AG09309 (cell line): ENCODE measurements around the gene ASB15.
"Not testable (repeated sequence)": the region's sequence is repeated elsewhere in the genome, so short reads cannot be mapped to it uniquely, and the experiment has no call there.

ENCODE experiments used
- DNase-seq: peaks from one replicate; pipeline ENCODE4 v3.0.0-alpha.2; 2010; ENCODE audit warnings: low read depth
- H3K4me3 ChIP-seq: 2 replicates; pipeline ENCODE4 v1.5.1; 2011; ENCODE audit warnings: mild to moderate bottlenecking, low read depth, low read length, moderate library complexity; ENCODE audit not compliant: control insufficient read depth
- TF ChIP-seq, protein P1 (sequence below): IDR thresholded peaks from 2 replicates; pipeline ENCODE4 v1.5.1; 2011; ENCODE audit warnings: mild to moderate bottlenecking, low read depth, low read length, inconsistent platforms; ENCODE audit not compliant: insufficient read depth, control insufficient read depth; ENCODE audit errors: missing control alignments

The ASB15 gene

DNA sequence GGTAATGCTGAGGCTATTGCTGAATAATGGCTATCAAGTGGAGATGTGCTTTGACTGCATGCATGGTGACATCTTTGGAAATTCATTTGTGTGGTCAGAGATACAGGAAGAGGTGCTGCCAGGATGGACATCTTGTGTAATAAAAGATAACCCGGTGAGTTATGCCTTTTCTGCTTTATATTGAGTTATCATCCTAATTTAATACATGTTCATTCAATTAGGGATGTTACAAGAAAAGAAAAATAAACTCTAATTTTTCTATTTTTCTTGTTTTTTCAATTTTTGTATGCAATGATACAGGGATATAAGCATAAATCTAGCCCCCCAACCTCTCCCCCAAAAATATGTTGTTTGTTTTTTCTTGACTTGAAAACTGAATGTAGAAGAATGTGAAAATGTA, 27.7 kb downstream of the ASB15 start:
- DNase-seq, result no peak
- H3K4me3 ChIP-seq, result no peak overlapping the region
- TF ChIP-seq, protein P1, sequence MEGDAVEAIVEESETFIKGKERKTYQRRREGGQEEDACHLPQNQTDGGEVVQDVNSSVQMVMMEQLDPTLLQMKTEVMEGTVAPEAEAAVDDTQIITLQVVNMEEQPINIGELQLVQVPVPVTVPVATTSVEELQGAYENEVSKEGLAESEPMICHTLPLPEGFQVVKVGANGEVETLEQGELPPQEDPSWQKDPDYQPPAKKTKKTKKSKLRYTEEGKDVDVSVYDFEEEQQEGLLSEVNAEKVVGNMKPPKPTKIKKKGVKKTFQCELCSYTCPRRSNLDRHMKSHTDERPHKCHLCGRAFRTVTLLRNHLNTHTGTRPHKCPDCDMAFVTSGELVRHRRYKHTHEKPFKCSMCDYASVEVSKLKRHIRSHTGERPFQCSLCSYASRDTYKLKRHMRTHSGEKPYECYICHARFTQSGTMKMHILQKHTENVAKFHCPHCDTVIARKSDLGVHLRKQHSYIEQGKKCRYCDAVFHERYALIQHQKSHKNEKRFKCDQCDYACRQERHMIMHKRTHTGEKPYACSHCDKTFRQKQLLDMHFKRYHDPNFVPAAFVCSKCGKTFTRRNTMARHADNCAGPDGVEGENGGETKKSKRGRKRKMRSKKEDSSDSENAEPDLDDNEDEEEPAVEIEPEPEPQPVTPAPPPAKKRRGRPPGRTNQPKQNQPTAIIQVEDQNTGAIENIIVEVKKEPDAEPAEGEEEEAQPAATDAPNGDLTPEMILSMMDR, result no peak

DNA sequence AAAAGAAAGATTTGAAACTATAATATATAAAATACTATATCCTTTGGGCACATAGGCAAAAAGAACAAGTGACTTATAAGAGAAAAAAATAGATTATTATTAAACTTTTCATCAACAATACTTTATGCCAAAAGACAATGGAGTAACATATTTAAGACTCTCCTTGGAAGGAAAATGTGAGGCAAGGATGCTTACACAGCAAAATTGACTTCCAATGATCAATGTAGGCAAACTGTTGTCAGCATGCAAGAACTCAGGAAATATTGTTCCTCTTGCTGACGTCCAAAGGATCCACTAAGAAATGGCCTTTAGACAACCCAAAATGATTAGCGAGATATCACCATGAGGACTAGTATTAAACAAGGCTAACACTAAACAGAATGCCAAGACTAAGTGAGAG, 31.2 kb downstream of the ASB15 start:
- TF ChIP-seq, protein P1, result no peak
- DNase-seq, result no peak
- no peak overlapping the region for H3K4me3 ChIP-seq

DNA sequence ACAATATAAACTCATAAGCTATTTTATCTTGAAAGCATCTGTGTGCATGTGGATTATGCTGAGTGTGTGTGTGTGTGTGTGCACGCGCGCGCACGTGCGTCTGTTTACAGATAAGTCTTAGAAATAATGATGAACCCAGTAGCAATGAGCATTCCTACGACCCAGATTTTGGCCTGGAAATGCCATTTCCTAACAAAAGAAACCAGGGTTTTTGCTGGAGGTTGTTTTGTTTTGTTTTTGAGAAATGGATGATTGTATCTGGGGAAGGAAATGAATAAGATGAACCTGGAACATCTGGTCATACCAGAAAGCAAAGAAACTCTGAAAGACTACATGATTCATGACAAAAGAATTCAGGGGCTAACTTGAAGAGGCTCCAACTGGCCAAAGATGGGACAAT, 31.9 kb downstream of the ASB15 start:
- TF ChIP-seq, protein P1, result no peak
- no peak for DNase-seq
- H3K4me3 ChIP-seq, result no peak overlapping the region

DNA sequence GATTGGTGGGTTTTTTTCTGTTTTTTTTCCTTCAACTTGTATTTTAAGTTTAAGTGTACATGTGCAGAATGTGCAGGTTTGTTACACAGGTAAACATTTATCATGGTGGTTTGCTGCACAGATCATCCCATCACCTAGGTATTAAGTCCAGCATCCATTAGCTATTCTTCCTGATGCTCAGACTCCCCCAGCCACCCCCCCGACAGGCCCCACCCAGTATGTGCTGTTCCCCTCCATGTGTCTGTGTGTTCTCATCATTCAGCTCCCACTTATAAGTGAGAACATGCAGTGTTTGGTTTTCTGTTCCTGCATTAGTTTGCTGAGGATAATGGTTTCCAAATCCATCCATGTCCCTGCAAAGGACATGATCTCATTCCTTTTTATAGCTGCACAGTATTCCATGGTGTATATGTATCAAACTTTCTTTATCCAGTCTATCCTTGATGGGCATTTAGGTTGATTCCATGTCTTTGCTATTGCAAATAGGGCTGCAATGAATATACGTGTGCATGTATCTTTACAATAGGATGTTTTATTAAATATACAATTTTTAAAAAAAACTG, 32.5 kb downstream of the ASB15 start:
- not testable (repeated sequence) for DNase-seq, H3K4me3 ChIP-seq

DNA sequence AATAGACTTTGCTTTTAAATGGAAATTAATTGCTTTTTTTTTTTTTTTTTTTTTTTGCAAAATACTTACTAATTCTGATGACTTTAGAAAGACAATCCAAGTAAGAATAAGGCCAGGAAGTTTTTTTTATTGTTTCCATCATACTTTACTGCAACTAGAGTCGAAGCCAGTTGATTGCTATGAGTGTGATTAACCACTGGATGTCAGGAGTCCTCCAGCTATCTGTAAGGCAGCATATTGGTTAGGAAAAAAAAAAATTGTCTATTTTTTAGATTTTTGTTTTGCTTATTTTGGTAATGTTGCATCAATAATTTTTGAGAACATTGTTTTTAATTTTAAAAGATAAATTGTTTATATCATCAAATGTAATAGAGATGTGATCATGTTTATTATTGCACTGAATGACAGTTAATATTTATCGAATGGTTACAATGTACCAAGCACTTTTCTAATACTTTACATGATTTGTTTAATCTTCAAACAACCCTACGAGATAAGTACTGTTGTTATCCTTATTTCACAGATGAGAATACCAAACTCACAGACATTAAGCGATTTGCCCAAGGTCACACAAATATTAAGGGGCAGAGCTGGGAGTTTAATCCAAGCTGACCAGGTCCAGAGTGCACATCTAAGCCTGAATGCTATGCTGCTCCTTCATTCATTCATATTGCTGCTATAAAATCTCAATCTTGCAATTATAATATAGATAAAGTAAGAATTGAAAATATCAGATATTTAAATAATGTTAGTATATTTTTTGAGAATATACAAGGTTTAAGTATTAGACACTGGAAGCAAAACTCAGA, 34.1 kb downstream of the ASB15 start:
- DNase-seq, result no peak
- no peak overlapping the region for H3K4me3 ChIP-seq
- TF ChIP-seq, protein P1, result peak; percentile 65

DNA sequence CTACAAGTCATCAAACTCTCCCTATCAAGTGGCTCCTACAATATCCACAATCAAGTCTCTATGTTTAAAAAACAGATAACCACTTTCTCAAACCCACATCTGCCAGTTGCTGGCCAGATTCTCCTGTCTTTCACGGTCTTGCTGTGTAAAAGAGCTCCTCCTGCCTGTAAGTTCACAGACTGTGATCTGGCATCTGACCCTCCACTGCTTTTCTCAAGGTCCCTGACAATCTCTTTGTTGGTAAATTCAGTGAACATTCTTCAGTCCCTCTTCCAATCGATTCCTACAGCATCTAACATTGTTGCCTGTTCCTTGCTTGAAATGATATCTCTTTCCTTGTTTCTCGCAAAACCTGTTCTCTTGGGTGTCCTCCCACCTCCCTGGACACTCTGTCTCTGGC, 35.6 kb downstream of the ASB15 start:
- TF ChIP-seq, protein P1, result no peak
- no peak for DNase-seq
- H3K4me3 ChIP-seq, result no peak overlapping the region

DNA sequence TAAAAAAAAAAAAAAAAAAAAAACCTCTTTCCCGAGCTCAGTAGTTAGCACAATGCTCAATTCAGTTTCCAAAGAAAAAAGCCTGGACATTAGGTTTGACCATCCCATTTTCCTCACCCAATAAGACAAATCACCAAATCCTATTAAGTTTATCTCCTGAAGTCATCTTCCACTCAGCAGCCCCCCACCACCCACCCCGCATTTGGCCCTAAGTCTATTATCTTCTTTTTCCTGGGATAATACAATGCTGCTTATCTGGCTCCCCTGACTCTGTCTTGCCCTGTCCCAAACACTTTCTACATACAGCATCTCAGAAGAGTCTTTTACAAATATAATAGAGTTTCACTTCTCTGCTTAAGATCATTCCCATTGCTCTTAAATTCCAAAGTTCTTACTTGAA, 36.3 kb downstream of the ASB15 start:
- no peak overlapping the region for H3K4me3 ChIP-seq
- DNase-seq, result no peak
- TF ChIP-seq, protein P1, result no peak
